Stomach (tissue), 9 donors: ENCODE data around the gene NRN1L. TPM values are rescaled to one million over a fixed set of nuclear protein-coding genes. Genes with fewer than 3 reads are reported as not detected.

Experiments
- DNase-seq, 2 donors: peaks; one replicate each; pipeline versions ENCODE4 v3.0.0 to v3.0.0-alpha.2; 2013 to 2019
- H3K27ac ChIP-seq, 5 donors: fragments of 200-600 bp in 4 of 5; sonication (generic) in 4 of 5; one replicate each; pipeline ENCODE4 v1.5.1; 2013 to 2019; ENCODE audit warnings: mild to moderate bottlenecking in 1 of 5, moderate library complexity in 1 of 5
- H3K27me3 ChIP-seq, 3 donors: fragments of 200-600 bp; sonication (generic); one replicate each; pipeline ENCODE4 v1.5.1; 2017 to 2019; ENCODE audit warnings: mixed run types in 1 of 3
- H3K36me3 ChIP-seq, 4 donors: fragments of 200-600 bp; sonication (generic); 1 replicate in 3 of 4; 2 replicates in 1 of 4; pipeline ENCODE4 v1.5.1; 2016 to 2019
- H3K4me1 ChIP-seq, 4 donors: fragments of 200-600 bp; sonication (generic); one replicate each; pipeline ENCODE4 v1.5.1; 2016 to 2019
- H3K4me3 ChIP-seq, 4 donors: fragments of 200-600 bp; sonication (generic) in 3 of 4; one replicate each; pipeline ENCODE4 v1.5.1; 2016 to 2019; ENCODE audit warnings: mild to moderate bottlenecking in 1 of 4
- H3K9me3 ChIP-seq, 4 donors: fragments of 200-600 bp; sonication (generic); one replicate each; pipeline ENCODE4 v1.5.1; 2016 to 2019
- EP300 ChIP-seq: sonication (generic); formaldehyde crosslinking; IDR thresholded peaks from one replicate; pipeline ENCODE4 v1.6.1; 2017; ENCODE audit warnings: antibody characterized with exemption
- POLR2A ChIP-seq, 4 donors: fragments of 450-650 bp; IDR thresholded peaks; one replicate each; pipeline ENCODE4 v1.6.1; 2016; ENCODE audit warnings: antibody characterized with exemption in 4 of 4, control low read depth in 2 of 4, mild to moderate bottlenecking in 1 of 4, moderate library complexity in 1 of 4
- POLR2AphosphoS5 ChIP-seq, 3 donors: sonication (generic); formaldehyde crosslinking; IDR thresholded peaks; one replicate each; pipeline ENCODE4 v1.6.1; 2016; ENCODE audit warnings: antibody characterized with exemption in 3 of 3
- WGBS, 5 donors: extraction: QIAGEN DNeasy Blood & Tissue Kit in 3 of 5; methylation state at CpG; one replicate each; pipeline versions ENCODE4 v1.1.5 to v1.1.7; 2013 to 2018; 5-methylcytosine and 5-hydroxymethylcytosine counted together
- intact Hi-C: fragments of 100-400 bp; cut with DNase I; formaldehyde crosslinking; loops from one replicate; pipeline ENCODE4 v1.15.1; 2023; ENCODE audit warnings: low total_unique reads
- polyA plus RNA-seq, 3 donors: library from polyadenylated mRNA; stranded (reverse); fragments of 200-250 nt; gene quantifications; one replicate each; pipeline ENCODE4 v1.2.3, GENCODE V29; 2013
- small RNA-seq, 4 donors: library from RNA; depleted of rRNA; stranded (forward); fragments of <200 nt; gene quantifications; one replicate each; pipeline ENCODE3, GENCODE V24; 2016
- total RNA-seq, 5 donors: library from RNA; depleted of rRNA; stranded (reverse); fragments of >200 nt; gene quantifications; one replicate each; pipeline versions ENCODE4 v1.1.0 to v1.2.3, GENCODE V29; 2014 to 2016
- TF ChIP-seq, protein P1 (sequence below), 7 experiments: fragments of 450-650 bp in 4 of 7; fragments of 200-600 bp in 3 of 7; sonication (generic) in 3 of 7; IDR thresholded peaks; one replicate each; pipeline ENCODE4 v1.5.1; 2016 to 2019; ENCODE audit warnings: antibody characterized with exemption in 7 of 7, control low read depth in 2 of 7, mild to moderate bottlenecking in 1 of 7
- donor health status: healthy with polysubstance abuse.
- donor health status: Bipolar disorder and iron deficiency.
- donor health status: healthy.

The NRN1L gene
- total and polyA plus RNA-seq, 8 donors = 2.0 to 2.7 TPM; not detected in 6

DNA sequence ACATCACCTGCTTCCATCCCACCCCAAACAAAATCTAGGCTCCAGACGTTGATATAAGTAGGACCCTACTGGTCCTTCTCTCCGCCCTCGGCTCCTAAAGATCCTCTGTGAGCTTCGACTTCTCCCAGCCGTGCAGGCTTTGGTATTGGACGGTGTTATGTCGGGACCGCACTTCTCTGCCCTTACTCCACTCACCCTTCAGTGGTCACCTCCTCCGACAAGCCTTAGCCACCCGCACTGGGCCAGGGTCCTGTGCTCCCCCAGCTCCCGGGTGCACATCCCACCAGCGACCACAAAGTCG lies 50.4 kb downstream of the NRN1L start:
- H3K36me3 ChIP-seq = peaks cover 8 to 56% (median 41%) of the 10 kb centered on the region in 4 donors
- peak overlapping the region; percentile 6 to 99 (median 97) for H3K27ac ChIP-seq
- TF ChIP-seq POLR2A (IDR thresholded peaks at IDR 0.05) (no peak), EP300 (no peak), POLR2AphosphoS5 (IDR thresholded peaks at IDR 0.05) (no peak)
- TF ChIP-seq, protein P1, sequence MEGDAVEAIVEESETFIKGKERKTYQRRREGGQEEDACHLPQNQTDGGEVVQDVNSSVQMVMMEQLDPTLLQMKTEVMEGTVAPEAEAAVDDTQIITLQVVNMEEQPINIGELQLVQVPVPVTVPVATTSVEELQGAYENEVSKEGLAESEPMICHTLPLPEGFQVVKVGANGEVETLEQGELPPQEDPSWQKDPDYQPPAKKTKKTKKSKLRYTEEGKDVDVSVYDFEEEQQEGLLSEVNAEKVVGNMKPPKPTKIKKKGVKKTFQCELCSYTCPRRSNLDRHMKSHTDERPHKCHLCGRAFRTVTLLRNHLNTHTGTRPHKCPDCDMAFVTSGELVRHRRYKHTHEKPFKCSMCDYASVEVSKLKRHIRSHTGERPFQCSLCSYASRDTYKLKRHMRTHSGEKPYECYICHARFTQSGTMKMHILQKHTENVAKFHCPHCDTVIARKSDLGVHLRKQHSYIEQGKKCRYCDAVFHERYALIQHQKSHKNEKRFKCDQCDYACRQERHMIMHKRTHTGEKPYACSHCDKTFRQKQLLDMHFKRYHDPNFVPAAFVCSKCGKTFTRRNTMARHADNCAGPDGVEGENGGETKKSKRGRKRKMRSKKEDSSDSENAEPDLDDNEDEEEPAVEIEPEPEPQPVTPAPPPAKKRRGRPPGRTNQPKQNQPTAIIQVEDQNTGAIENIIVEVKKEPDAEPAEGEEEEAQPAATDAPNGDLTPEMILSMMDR (IDR thresholded peaks at IDR 0.05) = no peak
- H3K9me3 ChIP-seq = no peaks in the 10 kb centered on the region
- intact Hi-C loops = loop anchor here (10.0 kb wide), 1 partner anchor 110 kb away; no protein-coding TSS in a partner anchor
- H3K4me3 ChIP-seq = peak overlapping the region; percentile 75 to 89 (median 88)
- no peaks in the 10 kb centered on the region for H3K27me3 ChIP-seq
- DNase-seq = no peak
- H3K4me1 ChIP-seq = peaks cover 25 to 35% (median 32%) of the 10 kb centered on the region in 4 donors
- 17 to 57% (median 30%) methylated on average over 9 to 13 of the region's 13 CpGs for WGBS, 5 donors

DNA sequence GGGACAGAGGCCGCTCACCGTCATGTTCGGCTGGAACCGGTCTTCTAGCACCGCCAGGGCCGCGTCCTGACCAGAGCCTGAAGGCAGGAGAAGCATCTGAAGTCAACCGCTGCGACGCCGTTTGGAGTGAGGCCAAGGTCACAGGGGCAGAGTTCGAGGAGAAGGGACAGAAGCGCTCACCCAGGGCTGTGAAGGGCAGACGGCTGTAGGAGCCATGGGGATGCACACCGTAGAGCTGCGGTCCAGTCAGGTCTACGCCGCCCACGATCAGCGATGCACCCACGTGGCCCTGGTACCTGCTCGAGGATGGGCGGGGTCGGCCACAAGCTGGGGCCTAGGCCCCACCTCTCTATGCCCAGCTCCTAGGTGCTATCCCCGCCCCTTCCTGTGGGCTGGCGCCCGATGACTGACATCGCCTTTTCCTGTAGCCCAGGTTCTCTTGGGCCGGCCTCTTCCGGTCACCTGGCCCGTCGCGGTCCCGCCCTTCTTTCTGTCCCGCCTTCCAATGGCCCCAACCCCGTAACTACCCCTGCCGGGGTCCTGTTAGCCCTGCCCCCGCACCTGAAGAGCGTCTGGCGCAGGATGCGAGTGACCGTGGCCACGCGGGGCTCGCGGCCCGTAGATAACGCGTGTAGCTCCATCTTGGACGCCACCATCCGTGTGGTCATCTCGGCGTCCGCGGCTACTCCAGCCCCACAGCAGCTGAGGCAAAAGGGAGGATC lies 50.9 kb downstream of the NRN1L start:
- WGBS, 5 donors = 2 to 6% (median 3%) methylated on average over 25 to 55 of the region's 55 CpGs
- no peaks in the 10 kb centered on the region for H3K27me3 ChIP-seq
- H3K4me3 ChIP-seq = peak overlapping the region; percentile 75 to 89 (median 88)
- peaks cover 27 to 39% (median 36%) of the 10 kb centered on the region in 4 donors for H3K4me1 ChIP-seq
- H3K36me3 ChIP-seq = peaks cover 5 to 54% (median 38%) of the 10 kb centered on the region in 4 donors
- H3K27ac ChIP-seq = peak overlapping the region; percentile 81 to 99 (median 97)
- H3K9me3 ChIP-seq = no peaks in the 10 kb centered on the region
- intact Hi-C loops = loop anchor here (10.0 kb wide), 1 partner anchor 111 kb away; no protein-coding TSS in a partner anchor
- TF ChIP-seq POLR2A (IDR thresholded peaks at IDR 0.05) (no peak), POLR2AphosphoS5 (IDR thresholded peaks at IDR 0.05) (peak; percentile 29 to 94 (median 80))
- TF ChIP-seq, protein P1 (IDR thresholded peaks at IDR 0.05) = peak in 1 of 7 experiments; percentile 17
- DNase-seq = peak; percentile 97 to 99

Small RNA genes lying within 50 kb of the gene (small RNA-seq; reads per million reads assigned to genes)
- 0 reads per million in 4 donors for gene AC040162.2
- gene NRN1L = 0 reads per million in 4 donors

Other genes starting within 250 kb of the NRN1L start
- 10 to 100 TPM in 1 of 5 donors, 1 to 10 TPM in 2, under 1 TPM in 2; 0.18 to 28.1 (median 1.0) TPM for gene CARMIL2, start 239.7 kb upstream of the NRN1L start, total RNA-seq
- 1 to 10 TPM in 2 of 3 donors, under 1 TPM in 1; 0.46 to 2.4 (median 2.0) TPM for gene CARMIL2, start 239.7 kb upstream of the NRN1L start, polyA plus RNA-seq
- 10 to 100 TPM in 2 of 5 donors, 1 to 10 TPM in 2, under 1 TPM in 1; 0.87 to 30.3 (median 5.3) TPM for gene ACD, start 224.6 kb upstream of the NRN1L start, total RNA-seq
- gene ACD, start 224.6 kb upstream of the NRN1L start, polyA plus RNA-seq = 10 to 100 TPM; 12.0 to 17.1 (median 16.2) TPM
- gene PARD6A, start 223.9 kb upstream of the NRN1L start, total RNA-seq = 10 to 100 TPM in 3 of 5 donors, 1 to 10 TPM in 2; 1.1 to 56.7 (median 14.6) TPM
- 1 to 10 TPM; 3.5 to 7.2 (median 7.0) TPM for gene PARD6A, start 223.9 kb upstream of the NRN1L start, polyA plus RNA-seq
- gene ENKD1, start 218.1 kb upstream of the NRN1L start, total RNA-seq = 100 to 1,000 TPM in 1 of 5 donors, 10 to 100 TPM in 2, 1 to 10 TPM in 2; 5.8 to 113 (median 10.4) TPM
- 10 to 100 TPM; 19.7 to 31.5 (median 20.5) TPM for gene ENKD1, start 218.1 kb upstream of the NRN1L start, polyA plus RNA-seq
- 10 to 100 TPM in 1 of 5 donors, 1 to 10 TPM in 1, not detected in 3; 3.5 to 83.0 TPM for gene C16orf86, start 218.1 kb upstream of the NRN1L start, total RNA-seq
- gene C16orf86, start 218.1 kb upstream of the NRN1L start, polyA plus RNA-seq = 1 to 10 TPM; 3.2 to 3.6 (median 3.4) TPM
- 10 to 100 TPM in 4 of 5 donors, 1 to 10 TPM in 1; 7.6 to 87.5 (median 13.3) TPM for gene GFOD2, start 165.6 kb upstream of the NRN1L start, total RNA-seq
- 10 to 100 TPM in 1 of 3 donors, 1 to 10 TPM in 2; 8.6 to 13.4 (median 10.0) TPM for gene GFOD2, start 165.6 kb upstream of the NRN1L start, polyA plus RNA-seq
- gene RANBP10, start 78.3 kb upstream of the NRN1L start, total RNA-seq = 10 to 100 TPM in 3 of 5 donors, 1 to 10 TPM in 2; 7.8 to 37.3 (median 13.0) TPM
- 1 to 10 TPM; 2.9 to 6.9 (median 4.2) TPM for gene RANBP10, start 78.3 kb upstream of the NRN1L start, polyA plus RNA-seq
- gene TSNAXIP1, start 78.0 kb upstream of the NRN1L start, total RNA-seq = 10 to 100 TPM in 1 of 5 donors, 1 to 10 TPM in 2, under 1 TPM in 1, not detected in 1; 0.45 to 25.7 (median 1.7) TPM
- gene TSNAXIP1, start 78.0 kb upstream of the NRN1L start, polyA plus RNA-seq = 1 to 10 TPM in 1 of 3 donors, under 1 TPM in 2; 0.46 to 1.2 (median 1.00) TPM
- 100 to 1,000 TPM in 1 of 5 donors, 10 to 100 TPM in 4; 12.5 to 109 (median 53.9) TPM for gene THAP11, start 42.6 kb upstream of the NRN1L start, total RNA-seq
- 10 to 100 TPM; 15.8 to 25.7 (median 18.7) TPM for gene THAP11, start 42.6 kb upstream of the NRN1L start, polyA plus RNA-seq
- 10 to 100 TPM in 4 of 5 donors, 1 to 10 TPM in 1; 9.3 to 64.7 (median 25.7) TPM for gene NUTF2, start 38.0 kb upstream of the NRN1L start, total RNA-seq
- gene NUTF2, start 38.0 kb upstream of the NRN1L start, polyA plus RNA-seq = 100 to 1,000 TPM in 2 of 3 donors, 10 to 100 TPM in 1; 92.0 to 125 (median 112) TPM
- gene CENPT, start 37.2 kb upstream of the NRN1L start, total RNA-seq = 10 to 100 TPM; 27.4 to 80.7 (median 71.0) TPM
- 10 to 100 TPM; 36.8 to 64.8 (median 48.3) TPM for gene CENPT, start 37.2 kb upstream of the NRN1L start, polyA plus RNA-seq
- 100 to 1,000 TPM in 2 of 5 donors, 10 to 100 TPM in 3; 41.5 to 141 (median 58.5) TPM for gene EDC4, start 11.8 kb upstream of the NRN1L start, total RNA-seq
- gene EDC4, start 11.8 kb upstream of the NRN1L start, polyA plus RNA-seq = 10 to 100 TPM; 22.0 to 27.6 (median 22.2) TPM
- gene PSKH1, start 8.4 kb downstream of the NRN1L start, total RNA-seq = 10 to 100 TPM; 17.5 to 93.7 (median 26.1) TPM
- gene PSKH1, start 8.4 kb downstream of the NRN1L start, polyA plus RNA-seq = 10 to 100 TPM; 10.2 to 26.5 (median 13.4) TPM
- 10 to 100 TPM in 1 of 5 donors, 1 to 10 TPM in 2, under 1 TPM in 1, not detected in 1; 0.37 to 11.0 (median 4.0) TPM for gene CTRL, start 47.0 kb downstream of the NRN1L start, total RNA-seq
- 1 to 10 TPM in 2 of 3 donors, under 1 TPM in 1; 0.62 to 2.1 (median 1.3) TPM for gene CTRL, start 47.0 kb downstream of the NRN1L start, polyA plus RNA-seq
- 10 to 100 TPM; 22.8 to 85.8 (median 52.5) TPM for gene PSMB10, start 52.0 kb downstream of the NRN1L start, total RNA-seq
- gene PSMB10, start 52.0 kb downstream of the NRN1L start, polyA plus RNA-seq = 100 to 1,000 TPM; 128 to 205 (median 134) TPM
- gene LCAT, start 59.2 kb downstream of the NRN1L start, total RNA-seq = 10 to 100 TPM; 10.1 to 20.1 (median 12.8) TPM
- gene LCAT, start 59.2 kb downstream of the NRN1L start, polyA plus RNA-seq = 10 to 100 TPM; 18.6 to 20.7 (median 19.2) TPM
- gene SLC12A4, start 83.8 kb downstream of the NRN1L start, total RNA-seq = 100 to 1,000 TPM in 1 of 5 donors, 10 to 100 TPM in 4; 12.7 to 136 (median 25.9) TPM
- gene SLC12A4, start 83.8 kb downstream of the NRN1L start, polyA plus RNA-seq = 10 to 100 TPM in 2 of 3 donors, 1 to 10 TPM in 1; 5.7 to 19.8 (median 16.2) TPM
- not detected for gene DPEP3, start 95.6 kb downstream of the NRN1L start, total RNA-seq
- gene DPEP3, start 95.6 kb downstream of the NRN1L start, polyA plus RNA-seq = not detected
- gene DPEP2, start 114.6 kb downstream of the NRN1L start, total RNA-seq = 1 to 10 TPM in 3 of 5 donors, not detected in 2; 2.4 to 5.2 (median 3.1) TPM
- gene DPEP2, start 114.6 kb downstream of the NRN1L start, polyA plus RNA-seq = under 1 TPM; 0.61 to 0.95 (median 0.75) TPM
- not detected for gene DPEP2NB, start 131.0 kb downstream of the NRN1L start, total RNA-seq
- gene DPEP2NB, start 131.0 kb downstream of the NRN1L start, polyA plus RNA-seq = not detected
- gene DDX28, start 138.3 kb downstream of the NRN1L start, total RNA-seq = 1 to 10 TPM in 3 of 5 donors, not detected in 2; 4.6 to 8.9 (median 7.3) TPM
- 1 to 10 TPM; 6.3 to 9.7 (median 7.3) TPM for gene DDX28, start 138.3 kb downstream of the NRN1L start, polyA plus RNA-seq
- gene DUS2, start 138.4 kb downstream of the NRN1L start, total RNA-seq = 10 to 100 TPM in 4 of 5 donors, under 1 TPM in 1; 0.45 to 27.5 (median 15.2) TPM
- 1 to 10 TPM; 4.3 to 9.5 (median 5.0) TPM for gene DUS2, start 138.4 kb downstream of the NRN1L start, polyA plus RNA-seq
- 100 to 1,000 TPM in 2 of 5 donors, 10 to 100 TPM in 3; 20.1 to 385 (median 23.9) TPM for gene NFATC3, start 200.5 kb downstream of the NRN1L start, total RNA-seq
- 1 to 10 TPM; 5.5 to 5.8 (median 5.6) TPM for gene NFATC3, start 200.5 kb downstream of the NRN1L start, polyA plus RNA-seq